ENCODE data around the gene LONP2.
"Not testable (repeated sequence)": the region's sequence is repeated elsewhere in the genome, so short reads cannot be mapped to it uniquely, and the experiment has no call there.

LONP2 gene

DNA sequence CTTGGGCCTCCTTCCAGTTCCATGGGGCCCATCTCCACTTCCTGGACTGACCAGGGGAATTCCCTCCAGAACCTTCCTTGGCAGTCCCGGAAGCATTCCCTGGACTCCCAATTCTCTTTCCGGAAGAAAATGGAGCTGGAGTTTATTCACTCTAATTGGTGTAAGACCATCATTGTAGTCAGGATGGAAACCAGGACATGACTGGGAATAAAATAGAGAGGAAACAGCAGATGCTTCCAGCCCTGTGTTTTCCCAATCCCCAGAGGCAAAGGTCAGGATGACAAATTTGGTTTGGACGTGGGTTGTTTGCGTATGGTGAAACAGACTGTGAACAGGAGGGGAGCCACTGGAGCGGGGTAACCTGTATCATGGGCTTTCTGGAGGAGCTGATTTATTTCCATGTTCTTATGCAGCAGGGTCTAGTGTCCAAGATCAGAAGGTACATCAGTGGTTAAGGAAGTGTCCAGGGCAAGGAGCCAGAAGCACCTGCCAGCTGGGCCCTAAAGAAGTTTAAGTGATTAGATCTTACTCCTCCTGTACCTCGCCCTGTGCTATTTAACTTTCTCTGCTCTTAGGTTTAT is 8.5 kb upstream of the LONP2 start:
- no peak for DNase-seq (ENCODE audit: extremely low read depth in 1 of 2, low read depth in 1 of 2)

DNA sequence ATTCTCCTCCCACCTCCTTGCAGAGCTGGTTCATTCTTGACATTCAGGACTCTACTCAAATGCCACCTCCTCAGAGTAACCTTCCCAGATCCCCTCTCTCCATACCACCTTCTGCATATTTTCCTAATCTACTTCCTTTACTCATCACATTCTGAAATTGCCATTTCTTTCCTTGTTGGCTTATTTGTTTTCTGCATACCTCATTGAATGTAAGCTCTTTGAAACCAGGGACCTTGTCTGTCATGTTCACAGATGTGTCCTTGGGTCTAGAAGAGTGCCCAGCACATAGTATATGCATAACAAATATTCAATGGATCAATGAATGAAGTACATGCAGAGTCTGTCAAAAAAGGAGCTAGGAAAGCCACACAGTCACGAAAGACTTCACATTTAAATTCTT is 7.8 kb upstream of the LONP2 start:
- DNase-seq (ENCODE audit: extremely low read depth in 1 of 2, low read depth in 1 of 2): no peak

GRCh38 chr16:48240147-48240546 is 4.0 kb upstream of the LONP2 start:
- not testable (repeated sequence) for DNase-seq (ENCODE audit: extremely low read depth in 1 of 2, low read depth in 1 of 2)

GRCh38 chr16:48244863-48245195 is 729 bp downstream of the LONP2 start:
- no peak for DNase-seq (ENCODE audit: extremely low read depth in 1 of 2, low read depth in 1 of 2)

DNA sequence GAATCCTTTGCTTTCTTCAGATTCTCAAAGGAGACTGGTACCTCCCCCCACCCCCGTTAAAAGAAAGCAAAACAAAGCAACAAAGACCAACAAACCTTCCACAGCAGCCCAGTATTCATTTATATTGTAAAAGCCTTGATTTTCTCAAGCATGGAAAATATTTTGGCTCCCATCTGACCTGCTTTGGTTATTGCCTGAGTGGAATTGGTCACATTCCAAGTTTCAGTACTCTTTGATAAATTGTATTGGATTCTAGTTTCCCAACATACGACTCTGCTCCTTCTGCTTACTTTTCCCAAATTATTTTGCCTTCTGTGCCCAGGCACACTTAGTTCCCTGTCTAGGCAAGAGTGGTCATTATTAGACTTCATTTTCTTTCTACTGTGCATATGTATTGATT is 2.0 kb downstream of the LONP2 start:
- DNase-seq (ENCODE audit: extremely low read depth in 1 of 2, low read depth in 1 of 2): no peak

GRCh38 chr16:48247311-48247710 is 3.2 kb downstream of the LONP2 start, which contains the start of gene ABCC11:
Gene ABCC11, minus strand, starts transcription at chr16:48247539. Its CDS starts 15,618 bp downstream, at chr16:48231921.
- no peak for DNase-seq (ENCODE audit: extremely low read depth in 1 of 2, low read depth in 1 of 2)

DNA sequence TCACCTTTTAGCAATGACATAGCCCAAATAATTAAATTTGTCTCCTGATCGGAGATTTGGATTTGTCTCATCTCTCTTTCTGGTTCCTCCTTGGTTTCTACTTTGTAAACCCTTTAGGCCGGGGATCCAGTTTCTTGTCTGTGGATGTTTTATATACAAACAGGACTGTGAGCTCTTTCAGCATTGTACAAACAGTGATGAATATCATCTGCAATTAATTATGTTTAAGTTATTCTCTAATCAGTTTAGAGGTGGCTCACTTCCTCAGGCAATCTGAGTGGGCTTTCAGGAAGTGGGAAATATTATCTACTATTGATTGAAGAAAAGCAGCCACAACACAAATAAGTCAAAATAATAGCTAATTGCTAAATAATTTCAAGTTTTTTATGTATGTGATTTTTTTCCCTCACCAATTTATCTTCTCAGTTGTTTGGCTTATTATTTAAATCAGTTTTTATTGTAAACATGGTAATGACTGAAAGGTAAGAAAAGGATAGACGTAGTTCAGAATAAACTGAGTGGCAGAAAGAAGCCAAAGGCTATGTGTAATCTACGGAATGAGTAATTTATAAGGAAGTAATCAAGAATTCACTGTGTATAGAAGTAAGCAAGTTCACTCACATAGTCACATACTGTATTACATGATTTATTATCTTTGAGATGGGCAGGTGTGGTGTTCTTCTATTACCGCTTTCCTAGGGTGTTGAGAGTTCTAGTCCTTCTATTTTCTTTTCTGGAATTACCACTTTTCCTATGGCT is 6.6 kb downstream of the LONP2 start:
- no peak for DNase-seq (ENCODE audit: extremely low read depth in 1 of 2, low read depth in 1 of 2)

DNA sequence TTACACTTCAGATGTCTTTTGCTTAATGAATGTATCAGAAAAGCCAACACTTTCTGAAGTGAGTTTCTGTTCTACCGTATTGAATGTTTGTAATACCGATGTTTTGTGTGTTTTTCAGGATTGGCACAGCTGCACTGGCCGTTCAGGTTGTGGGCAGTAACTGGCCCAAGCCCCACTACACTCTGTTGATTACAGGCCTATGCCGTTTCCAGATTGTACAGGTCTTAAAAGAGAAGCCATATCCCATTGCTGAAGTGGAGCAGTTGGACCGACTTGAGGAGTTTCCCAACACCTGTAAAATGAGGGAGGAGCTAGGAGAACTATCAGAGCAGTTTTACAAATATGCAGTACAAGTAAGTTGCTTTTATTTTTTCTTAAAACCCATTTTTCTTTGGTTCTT is 7.9 kb downstream of the LONP2 start:
- DNase-seq (ENCODE audit: extremely low read depth in 1 of 2, low read depth in 1 of 2): no peak

GRCh38 chr16:48256579-48257177 is 12.6 kb downstream of the LONP2 start:
- no peak for DNase-seq (ENCODE audit: extremely low read depth in 1 of 2, low read depth in 1 of 2)

DNA sequence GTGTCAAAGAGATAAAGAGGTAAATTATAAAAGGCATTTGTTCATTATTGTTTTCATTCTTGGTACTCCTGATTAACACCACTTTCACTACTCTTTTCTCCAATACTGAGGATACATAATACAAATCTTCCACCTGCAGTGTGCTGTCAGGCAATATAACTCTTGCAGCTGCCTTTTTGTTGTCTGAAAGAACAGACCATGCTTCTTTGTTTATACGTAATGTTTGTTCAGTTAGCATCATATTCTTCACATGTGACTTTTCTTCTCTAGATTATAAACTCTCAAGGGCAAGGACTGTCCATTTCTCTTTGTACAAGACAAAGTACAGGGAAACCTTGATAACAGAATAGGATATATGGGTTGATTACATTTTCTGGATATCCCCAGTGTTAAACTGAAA is 17.5 kb downstream of the LONP2 start:
- DNase-seq (ENCODE audit: extremely low read depth in 1 of 2, low read depth in 1 of 2): no peak

DNA sequence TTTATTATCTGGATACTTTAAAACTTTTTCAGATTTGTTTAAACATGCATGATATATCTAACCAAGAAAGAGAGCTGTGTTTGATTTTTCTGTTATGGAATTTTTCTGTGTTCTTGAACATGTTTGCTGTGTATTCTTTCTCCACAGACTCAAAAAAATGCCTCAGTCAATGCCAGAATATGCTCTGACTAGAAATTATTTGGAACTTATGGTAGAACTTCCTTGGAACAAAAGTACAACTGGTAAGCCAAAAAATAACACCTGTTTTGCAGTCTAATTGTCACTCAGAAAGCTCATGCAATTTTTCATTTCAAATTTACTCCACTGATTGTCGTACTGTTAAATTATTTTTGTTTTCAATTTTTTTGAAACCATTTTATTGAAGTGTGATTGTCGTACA is 18.5 kb downstream of the LONP2 start:
- DNase-seq (ENCODE audit: extremely low read depth in 1 of 2, low read depth in 1 of 2): no peak

DNA sequence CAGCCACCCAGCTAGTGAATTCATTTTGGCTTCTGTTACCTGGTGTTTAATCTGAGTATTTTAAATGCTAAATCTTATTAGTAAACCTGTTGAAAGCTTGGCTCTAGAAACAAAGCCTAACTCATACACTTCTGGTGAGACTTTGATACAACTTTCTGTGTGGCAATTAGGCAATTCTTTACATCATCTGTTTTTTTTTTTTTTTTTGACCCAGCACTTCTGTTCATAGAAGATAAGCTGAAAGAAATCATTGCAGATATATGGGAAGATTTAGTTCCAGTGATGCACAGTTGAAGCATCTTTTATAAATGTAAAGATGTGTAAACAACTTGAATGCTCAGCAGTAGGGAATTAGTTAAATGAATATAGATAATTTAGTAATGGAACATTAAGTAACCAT is 24.9 kb downstream of the LONP2 start:
- DNase-seq (ENCODE audit: extremely low read depth in 1 of 2, low read depth in 1 of 2): no peak

- DNase-seq (ENCODE audit: extremely low read depth in 1 of 2, low read depth in 1 of 2): no peak
These were observed 27.6 kb downstream of the LONP2 start for GRCh38 chr16:48271728-48272127.

DNA sequence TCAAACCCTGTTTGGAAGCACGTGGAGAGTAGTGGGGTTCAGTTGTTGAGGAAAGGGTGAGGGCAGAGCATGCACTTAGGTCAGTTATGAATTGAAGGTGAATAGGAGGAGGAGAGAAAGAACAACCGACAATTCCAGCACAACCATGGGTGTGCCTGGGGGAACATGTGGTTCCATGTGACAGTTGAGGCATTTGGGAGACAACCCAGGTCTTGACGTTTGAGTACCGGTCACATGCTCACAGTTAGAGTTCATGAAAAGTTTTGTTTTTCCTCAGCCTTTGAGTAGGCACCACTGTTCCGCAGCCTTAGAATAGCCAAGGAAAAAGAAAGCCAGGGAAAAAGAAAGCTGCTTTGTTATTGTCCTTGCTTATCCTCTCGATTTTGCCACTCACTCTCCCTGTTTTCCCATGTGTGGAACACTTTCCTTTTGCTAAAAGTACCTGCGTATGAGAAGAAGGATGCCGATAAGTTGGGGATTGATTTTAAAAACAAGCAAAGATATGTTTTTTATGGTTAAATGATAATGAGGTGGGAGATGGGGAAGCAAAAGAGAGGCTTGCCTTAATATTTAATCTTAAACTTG is 28.8 kb downstream of the LONP2 start:
- DNase-seq (ENCODE audit: extremely low read depth in 1 of 2, low read depth in 1 of 2): no peak

DNA sequence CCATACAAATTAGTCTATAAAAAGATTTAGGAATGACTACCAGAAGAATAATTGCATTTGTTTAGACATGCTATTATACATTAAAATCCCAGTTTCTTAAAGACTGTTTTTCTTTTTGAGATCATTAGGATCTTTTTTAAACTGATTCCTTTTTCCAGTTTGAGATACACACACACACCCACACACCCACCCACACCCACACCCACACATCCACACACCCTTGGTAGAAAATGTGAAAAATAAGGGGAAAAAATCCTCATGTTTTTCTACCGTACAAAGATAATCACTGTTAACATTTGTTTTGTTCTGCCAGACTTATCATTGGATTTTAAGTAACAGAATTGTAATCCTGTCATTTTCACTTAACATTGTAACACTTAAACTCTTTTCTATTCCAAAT is 30.4 kb downstream of the LONP2 start:
- no peak for DNase-seq (ENCODE audit: extremely low read depth in 1 of 2, low read depth in 1 of 2)

DNA sequence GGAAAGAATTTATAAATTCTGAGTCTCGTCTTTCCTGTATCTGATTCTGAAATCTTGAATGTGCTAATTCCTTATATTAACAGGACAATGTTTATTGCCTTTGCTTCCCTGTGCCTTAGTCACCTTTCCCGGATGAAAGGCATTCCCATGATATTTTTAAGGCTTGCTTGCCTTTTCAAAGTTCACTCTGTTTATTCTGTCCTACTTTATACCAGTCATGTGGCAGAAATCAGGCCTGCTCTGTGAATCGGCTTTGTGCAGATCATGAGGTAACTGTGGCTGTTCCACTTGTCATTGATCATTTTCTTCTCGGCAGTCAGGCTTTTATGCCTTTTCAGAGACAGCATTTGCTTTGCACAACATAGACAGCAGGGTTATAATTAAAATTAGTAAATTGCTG is 32.0 kb downstream of the LONP2 start:
- DNase-seq (ENCODE audit: extremely low read depth in 1 of 2, low read depth in 1 of 2): no peak

- DNase-seq (ENCODE audit: extremely low read depth in 1 of 2, low read depth in 1 of 2): no peak
These were observed 33.1 kb downstream of the LONP2 start for GRCh38 chr16:48277158-48277557.

DNA sequence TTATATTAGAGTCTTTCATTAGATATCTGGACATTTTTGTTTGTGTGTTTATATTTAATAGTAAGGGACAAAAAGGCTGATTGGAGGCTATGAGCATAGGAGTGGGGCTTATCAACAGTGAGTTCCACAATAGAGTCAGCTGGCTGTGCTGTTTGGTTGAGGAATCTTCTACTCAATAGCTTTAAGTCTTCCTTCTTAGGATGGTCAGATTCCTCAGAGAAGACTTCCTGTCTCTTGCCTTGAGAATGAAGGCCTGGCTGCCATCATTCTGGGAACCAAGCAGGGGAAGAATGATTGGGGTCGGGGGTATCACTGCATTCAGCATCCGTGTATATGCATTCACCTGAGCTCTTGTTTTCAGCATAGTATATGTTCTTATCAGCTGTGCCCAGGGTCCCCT is 35.1 kb downstream of the LONP2 start:
- no peak for DNase-seq (ENCODE audit: extremely low read depth in 1 of 2, low read depth in 1 of 2)

GRCh38 chr16:48280546-48280945 is 36.4 kb downstream of the LONP2 start:
- no peak for DNase-seq (ENCODE audit: extremely low read depth in 1 of 2, low read depth in 1 of 2)

- no peak for DNase-seq (ENCODE audit: extremely low read depth in 1 of 2, low read depth in 1 of 2)
These were observed 38.6 kb downstream of the LONP2 start for GRCh38 chr16:48282636-48283263.

GRCh38 chr16:48284772-48285409 is 40.8 kb downstream of the LONP2 start:
- no peak for DNase-seq (ENCODE audit: extremely low read depth in 1 of 2, low read depth in 1 of 2)

Data from activated CD8-positive, alpha-beta memory T cell treated with anti-CD3 and anti-CD28 coated beads for 1 hour (primary cell).